ENCODE results near the gene USH1C.

DNA sequence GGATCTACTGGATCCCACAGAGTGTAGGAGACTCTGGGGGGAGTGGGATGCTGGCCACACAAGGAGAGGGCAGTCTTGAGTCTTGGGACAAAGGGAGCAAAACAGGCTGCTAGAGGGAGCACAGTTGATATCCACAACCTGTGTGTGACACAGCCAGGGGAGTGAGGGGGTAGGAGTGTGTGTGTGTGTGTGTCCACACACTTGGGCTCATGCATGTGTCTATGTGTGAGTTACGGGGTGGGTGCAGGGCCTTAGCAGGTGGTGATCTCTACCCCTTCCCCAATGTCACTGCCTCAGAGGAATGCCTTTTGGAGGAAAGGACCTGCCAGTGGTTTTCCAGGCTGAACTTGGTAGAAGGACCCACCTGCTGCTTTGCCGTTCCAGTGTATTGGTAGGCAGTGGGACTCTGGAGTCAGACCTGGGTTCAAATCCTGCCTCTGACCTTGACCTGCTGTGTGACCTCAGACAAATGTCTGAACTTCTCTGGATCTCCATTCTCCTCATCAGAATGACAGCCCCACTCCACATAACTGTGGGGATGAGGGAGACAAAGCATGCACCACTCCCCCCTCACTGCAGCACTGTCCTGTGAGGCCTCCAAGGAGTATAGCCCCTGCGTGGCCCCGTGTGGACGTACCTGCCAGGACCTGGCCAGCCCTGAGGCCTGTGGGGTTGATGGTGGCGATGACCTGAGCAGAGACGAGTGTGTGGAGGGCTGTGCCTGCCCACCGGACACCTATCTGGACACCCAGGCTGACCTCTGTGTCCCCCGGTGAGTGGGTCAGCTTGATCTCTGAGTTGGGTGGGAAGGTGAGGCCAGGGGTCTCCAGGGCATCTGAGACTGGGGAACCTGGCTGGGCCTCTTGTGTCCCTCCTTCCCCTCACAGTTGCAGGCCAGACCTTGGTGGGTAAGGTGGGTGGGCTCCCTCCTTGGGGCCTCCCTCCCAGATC, 30.2 kb upstream of the USH1C start:
- TF ChIP-seq, protein P1, sequence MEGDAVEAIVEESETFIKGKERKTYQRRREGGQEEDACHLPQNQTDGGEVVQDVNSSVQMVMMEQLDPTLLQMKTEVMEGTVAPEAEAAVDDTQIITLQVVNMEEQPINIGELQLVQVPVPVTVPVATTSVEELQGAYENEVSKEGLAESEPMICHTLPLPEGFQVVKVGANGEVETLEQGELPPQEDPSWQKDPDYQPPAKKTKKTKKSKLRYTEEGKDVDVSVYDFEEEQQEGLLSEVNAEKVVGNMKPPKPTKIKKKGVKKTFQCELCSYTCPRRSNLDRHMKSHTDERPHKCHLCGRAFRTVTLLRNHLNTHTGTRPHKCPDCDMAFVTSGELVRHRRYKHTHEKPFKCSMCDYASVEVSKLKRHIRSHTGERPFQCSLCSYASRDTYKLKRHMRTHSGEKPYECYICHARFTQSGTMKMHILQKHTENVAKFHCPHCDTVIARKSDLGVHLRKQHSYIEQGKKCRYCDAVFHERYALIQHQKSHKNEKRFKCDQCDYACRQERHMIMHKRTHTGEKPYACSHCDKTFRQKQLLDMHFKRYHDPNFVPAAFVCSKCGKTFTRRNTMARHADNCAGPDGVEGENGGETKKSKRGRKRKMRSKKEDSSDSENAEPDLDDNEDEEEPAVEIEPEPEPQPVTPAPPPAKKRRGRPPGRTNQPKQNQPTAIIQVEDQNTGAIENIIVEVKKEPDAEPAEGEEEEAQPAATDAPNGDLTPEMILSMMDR (IDR thresholded peaks at IDR 0.05): no peak
- TF ChIP-seq POLR2A (IDR thresholded peaks at IDR 0.05): no peak

Measured in adrenal gland (tissue), 5 donors.